Effector memory CD4-positive, alpha-beta T cell (primary cell): ENCODE results near the gene PABPN1L.

Experiments used
- DNase-seq, 3 donors: peaks; one replicate each; pipeline ENCODE4 v3.0.0-alpha.2; 2020
- H3K27ac ChIP-seq: 2 replicates; pipeline ENCODE4 v1.7.0; 2013; ENCODE audit warnings: mild to moderate bottlenecking, low read length, moderate library complexity; ENCODE audit not compliant: insufficient read depth, poor library complexity, severe bottlenecking
- H3K27me3 ChIP-seq: replicated peaks from 2 replicates; pipeline ENCODE4 v1.7.0; 2013; ENCODE audit warnings: mild to moderate bottlenecking, low read length; ENCODE audit not compliant: insufficient read depth, control insufficient read depth, poor library complexity, severe bottlenecking
- H3K36me3 ChIP-seq: 2 replicates; pipeline ENCODE4 v1.7.0; 2013; ENCODE audit warnings: mild to moderate bottlenecking, low read length, moderate library complexity; ENCODE audit not compliant: control insufficient read depth, insufficient read depth
- H3K4me1 ChIP-seq: 2 replicates; pipeline ENCODE4 v1.7.0; 2013; ENCODE audit warnings: low read length, mild to moderate bottlenecking; ENCODE audit not compliant: control insufficient read depth, insufficient read depth, poor library complexity, severe bottlenecking
- H3K4me3 ChIP-seq: 2 replicates; pipeline ENCODE4 v1.7.0; 2013; ENCODE audit warnings: low read length, low read depth, mild to moderate bottlenecking; ENCODE audit not compliant: insufficient read depth, poor library complexity, severe bottlenecking
- H3K9me3 ChIP-seq: 2 replicates; pipeline ENCODE4 v1.7.0; 2013; ENCODE audit warnings: mild to moderate bottlenecking, low read length, moderate library complexity; ENCODE audit not compliant: control insufficient read depth
- total RNA-seq, 3 donors: gene quantifications; one replicate each; lab custom pipeline; 2026; lab: John Stamatoyannopoulos, UW

The PABPN1L gene
- total RNA-seq: 0 reads per million in 3 donors

GRCh38 chr16:88866151-88866920 is at the start of gene PABPN1L:
Gene PABPN1L (minus strand): TSS chr16:88866660. CDS start chr16:88866606, 54 bp downstream.
- Histone ChIP-seq H3K27me3 (peaks cover 10% of the 10 kb centered on the region), H3K4me3 (no peak within 1 kb of the TSS), H3K9me3 (no peaks in the 10 kb centered on the region), H3K4me1 (no peaks in the 10 kb centered on the region), H3K36me3 (peaks cover 15% of the 10 kb centered on the region), H3K27ac (no peak within 1 kb of the TSS)
- no peak for DNase-seq

GRCh38 chr16:88915639-88916327 is 49.3 kb upstream of the PABPN1L start:
- no peaks in the 10 kb centered on the region for H3K9me3 ChIP-seq
- DNase-seq: no peak
- peaks cover 3% of the 10 kb centered on the region for H3K4me1 ChIP-seq
- H3K36me3 ChIP-seq: no peaks in the 10 kb centered on the region
- no peak overlapping the region for H3K27ac ChIP-seq
- H3K27me3 ChIP-seq: no peaks in the 10 kb centered on the region
- H3K4me3 ChIP-seq: no peak overlapping the region

- H3K36me3 ChIP-seq: no peaks in the 10 kb centered on the region
- no peak for DNase-seq
- no peaks in the 10 kb centered on the region for H3K27me3 ChIP-seq
- H3K4me1 ChIP-seq: no peaks in the 10 kb centered on the region
- H3K4me3 ChIP-seq: no peak overlapping the region
- no peaks in the 10 kb centered on the region for H3K9me3 ChIP-seq
- H3K27ac ChIP-seq: no peak overlapping the region
Measured at GRCh38 chr16:88914750-88915368, 48.4 kb upstream of the PABPN1L start.

GRCh38 chr16:88913870-88914269 is 47.4 kb upstream of the PABPN1L start:
- DNase-seq: no peak
- Histone ChIP-seq H3K9me3 (no peaks in the 10 kb centered on the region), H3K4me3 (no peak overlapping the region), H3K4me1 (no peaks in the 10 kb centered on the region), H3K36me3 (no peaks in the 10 kb centered on the region), H3K27me3 (no peaks in the 10 kb centered on the region), H3K27ac (no peak overlapping the region)

- H3K36me3 ChIP-seq: no peaks in the 10 kb centered on the region
- H3K9me3 ChIP-seq: no peaks in the 10 kb centered on the region
- H3K4me1 ChIP-seq: no peaks in the 10 kb centered on the region
- H3K4me3 ChIP-seq: no peak overlapping the region
- no peaks in the 10 kb centered on the region for H3K27me3 ChIP-seq
- H3K27ac ChIP-seq: no peak overlapping the region
- no peak for DNase-seq
Measured at GRCh38 chr16:88913001-88913612, 46.6 kb upstream of the PABPN1L start.

- Histone ChIP-seq H3K4me1 (no peaks in the 10 kb centered on the region), H3K36me3 (no peaks in the 10 kb centered on the region), H3K27ac (no peak overlapping the region), H3K4me3 (no peak overlapping the region), H3K27me3 (no peaks in the 10 kb centered on the region), H3K9me3 (no peaks in the 10 kb centered on the region)
- no peak for DNase-seq
Measured at GRCh38 chr16:88912556-88912955, 46.1 kb upstream of the PABPN1L start.

GRCh38 chr16:88911946-88912310 is 45.5 kb upstream of the PABPN1L start:
- Histone ChIP-seq H3K4me1 (no peaks in the 10 kb centered on the region), H3K4me3 (no peak overlapping the region), H3K9me3 (no peaks in the 10 kb centered on the region), H3K27ac (no peak overlapping the region), H3K36me3 (no peaks in the 10 kb centered on the region), H3K27me3 (no peaks in the 10 kb centered on the region)
- no peak for DNase-seq

- no peak overlapping the region for H3K27ac ChIP-seq
- DNase-seq: no peak
Measured at GRCh38 chr16:88911136-88911945, 44.9 kb upstream of the PABPN1L start.

GRCh38 chr16:88910284-88911135 is 44.0 kb upstream of the PABPN1L start:
- H3K9me3 ChIP-seq: no peaks in the 10 kb centered on the region
- H3K27ac ChIP-seq: no peak overlapping the region
- no peak for DNase-seq
- no peaks in the 10 kb centered on the region for H3K4me1 ChIP-seq
- no peak overlapping the region for H3K4me3 ChIP-seq
- no peaks in the 10 kb centered on the region for H3K36me3 ChIP-seq
- no peaks in the 10 kb centered on the region for H3K27me3 ChIP-seq

More at GRCh38 chr16:88911136-88911945, 44.9 kb upstream of the PABPN1L start:
- Histone ChIP-seq H3K4me3 (no peak overlapping the region), H3K4me1 (no peaks in the 10 kb centered on the region), H3K36me3 (no peaks in the 10 kb centered on the region), H3K9me3 (no peaks in the 10 kb centered on the region), H3K27me3 (no peaks in the 10 kb centered on the region)
